Neuronal stem cell (in vitro differentiated cells): ENCODE data around the gene ERC1. TPM values are rescaled to one million over a fixed set of nuclear protein-coding genes. Genes with fewer than 3 reads are reported as not detected.

ENCODE experiments used
- DNase-seq: peaks from one replicate; pipeline ENCODE4 v3.0.0-alpha.2; 2013; ENCODE audit warnings: low spot score
- H2AFZ ChIP-seq: one replicate; pipeline ENCODE4 v1.6.1; 2013; ENCODE audit warnings: mild to moderate bottlenecking, low read length, inconsistent platforms
- H2AK5ac ChIP-seq: 2 replicates; pipeline ENCODE4 v1.6.1; 2013; ENCODE audit warnings: low read depth, mild to moderate bottlenecking, inconsistent platforms, low read length, moderate library complexity, mixed read lengths
- H2BK120ac ChIP-seq: 2 replicates; pipeline ENCODE4 v1.6.1; 2013; ENCODE audit warnings: low read depth, mild to moderate bottlenecking, inconsistent platforms, low read length, moderate library complexity, mixed read lengths
- H2BK12ac ChIP-seq: one replicate; pipeline ENCODE4 v1.6.1; 2013; ENCODE audit warnings: low read length, inconsistent platforms
- H2BK15ac ChIP-seq: 2 replicates; pipeline ENCODE4 v1.6.1; 2013; ENCODE audit warnings: mild to moderate bottlenecking, low read length, inconsistent platforms, mixed read lengths
- H2BK5ac ChIP-seq: one replicate; pipeline ENCODE4 v1.6.1; 2013; ENCODE audit warnings: inconsistent platforms, mild to moderate bottlenecking, low read length, moderate library complexity
- H3K14ac ChIP-seq: one replicate; pipeline ENCODE4 v1.6.1; 2013; ENCODE audit warnings: low read length, inconsistent platforms
- H3K18ac ChIP-seq: 2 replicates; pipeline ENCODE4 v1.6.1; 2013; ENCODE audit warnings: low read length, inconsistent platforms
- H3K23ac ChIP-seq: 2 replicates; pipeline ENCODE4 v1.6.1; 2013; ENCODE audit warnings: low read depth, mild to moderate bottlenecking, mixed read lengths, low read length, inconsistent platforms; ENCODE audit not compliant: poor library complexity
- H3K27ac ChIP-seq: replicated peaks from 3 replicates; pipeline ENCODE4 v1.5.1; 2013; ENCODE audit warnings: low read length, inconsistent platforms
- H3K27me3 ChIP-seq, 3 experiments: 2 replicates each; pipeline ENCODE4 v1.6.1; 2013; ENCODE audit warnings: low read length in 3 of 3, mild to moderate bottlenecking in 2 of 3, inconsistent platforms in 1 of 3, low read depth in 1 of 3, mixed read lengths in 1 of 3, moderate library complexity in 1 of 3; ENCODE audit not compliant: control insufficient read depth in 3 of 3, insufficient read depth in 3 of 3
- H3K36me3 ChIP-seq, 2 donors: replicated peaks in 1 of 2; 2 replicates each; pipeline ENCODE4 v1.6.1; 2013; ENCODE audit warnings: low read length in 2 of 2; ENCODE audit not compliant: control insufficient read depth in 2 of 2, insufficient read depth in 2 of 2
- H3K4ac ChIP-seq: 2 replicates; pipeline ENCODE4 v1.6.1; 2013; ENCODE audit warnings: inconsistent platforms, mild to moderate bottlenecking, low read length, moderate library complexity
- H3K4me1 ChIP-seq, 2 donors: 1 replicate in 1 of 2; 2 replicates in 1 of 2; pipeline ENCODE4 v1.6.1; 2013; ENCODE audit warnings: low read length in 2 of 2, low read depth in 1 of 2; ENCODE audit not compliant: control insufficient read depth in 2 of 2, insufficient read depth in 1 of 2
- H3K4me2 ChIP-seq: one replicate; pipeline ENCODE4 v1.6.1; 2013; ENCODE audit warnings: mild to moderate bottlenecking, low read length, inconsistent platforms; ENCODE audit not compliant: insufficient read depth, poor library complexity, severe bottlenecking
- H3K4me3 ChIP-seq, 2 donors: 2 replicates each; pipeline ENCODE4 v1.5.1; 2013; ENCODE audit warnings: low read length in 2 of 2, mild to moderate bottlenecking in 2 of 2, inconsistent platforms in 1 of 2, moderate library complexity in 1 of 2
- H3K79me1 ChIP-seq: one replicate; pipeline ENCODE4 v1.6.1; 2013; ENCODE audit warnings: low read depth, mild to moderate bottlenecking, inconsistent platforms, low read length, moderate library complexity
- H3K9ac ChIP-seq: one replicate; pipeline ENCODE4 v1.6.1; 2013; ENCODE audit warnings: mild to moderate bottlenecking, low read depth, low read length, inconsistent platforms; ENCODE audit not compliant: poor library complexity
- H3K9me3 ChIP-seq, 2 donors: replicated peaks in 1 of 2; 2 replicates each; pipeline versions ENCODE3 to v1.6.1; 2013; ENCODE audit warnings: low read length in 2 of 2, mild to moderate bottlenecking in 2 of 2, inconsistent platforms in 1 of 2, low read depth in 1 of 2, mixed read lengths in 1 of 2, moderate library complexity in 1 of 2; ENCODE audit not compliant: control insufficient read depth in 2 of 2, insufficient read depth in 1 of 2
- H4K8ac ChIP-seq: one replicate; pipeline ENCODE4 v1.6.1; 2013; ENCODE audit warnings: low read depth, mild to moderate bottlenecking, inconsistent platforms, low read length, moderate library complexity
- H4K91ac ChIP-seq: one replicate; pipeline ENCODE4 v1.6.1; 2013; ENCODE audit warnings: low read length, low read depth, mild to moderate bottlenecking, inconsistent platforms; ENCODE audit not compliant: poor library complexity
- WGBS, 2 donors: extraction: QIAGEN DNeasy Blood & Tissue Kit; methylation state at CpG; one replicate each; pipeline ENCODE4 v1.1.7; 2013; ENCODE audit warnings: missing lambda C conversion rate in 2 of 2, mixed read lengths in 1 of 2; ENCODE audit not compliant: insufficient read length in 2 of 2, insufficient replicate concordance in 1 of 2; ENCODE audit errors: extremely low coverage in 2 of 2; 5-methylcytosine and 5-hydroxymethylcytosine counted together
- polyA plus RNA-seq, 2 experiments: library from polyadenylated mRNA; stranded (reverse); fragments of 200-250 nt; gene quantifications; one replicate each; pipeline ENCODE4 v1.2.3, GENCODE V29; 2013

ERC1 gene
- polyA plus RNA-seq (2013, experiment 1 of 2), result 5.3 TPM
- 5.2 TPM for polyA plus RNA-seq (2013, experiment 2 of 2)

- H2AK5ac ChIP-seq, result peak within 1 kb of the TSS; percentile 90
- WGBS, 2 donors, result no CpG with 5 or more reads among the region's 87 CpGs
These were observed at the start of gene ERC1 for GRCh38 chr12:990661-991349. TSS of gene ERC1 (plus strand) at chr12:991223. CDS start at chr12:1027904, 36,681 bp downstream.

GRCh38 chr12:943051-943450, 48.0 kb upstream of the ERC1 start:
- no peak for DNase-seq
- WGBS, 2 donors, result no CpG with 5 or more reads among the region's 6 CpGs
- Histone ChIP-seq H2BK5ac (no peak overlapping the region), H3K9me3 (no peaks in the 10 kb centered on the region), H3K4me2 (no peak overlapping the region), H3K27me3 (no peaks in the 10 kb centered on the region), H2AFZ (no peak overlapping the region), H3K23ac (no peak overlapping the region), H3K27ac (no peak overlapping the region), H4K91ac (no peak overlapping the region), H3K18ac (no peak overlapping the region), H2BK15ac (no peak overlapping the region), H4K8ac (no peak overlapping the region), H3K4me3 (no peak overlapping the region), H3K79me1 (peaks cover 4% of the 10 kb centered on the region), H2BK120ac (no peak overlapping the region), H3K9ac (no peak overlapping the region), H2AK5ac (no peak overlapping the region), H3K36me3 (peaks cover 5 to 48% of the 10 kb centered on the region in 2 donors), H3K14ac (no peak overlapping the region), H3K4me1 (no peaks in the 10 kb centered on the region), H3K4ac (no peak overlapping the region), H2BK12ac (no peak overlapping the region)

More at GRCh38 chr12:990661-991349, at the start of gene ERC1:
- H2BK15ac ChIP-seq, result peak within 1 kb of the TSS; percentile 98
- peaks cover 2 to 12% of the 10 kb centered on the region in 2 donors for H3K4me1 ChIP-seq
- H2AFZ ChIP-seq, result peak within 1 kb of the TSS; percentile 98
- peak; percentile 85 for DNase-seq
- peak within 1 kb of the TSS; percentile 99 for H3K9ac ChIP-seq
- peak within 1 kb of the TSS; percentile 96 for H2BK5ac ChIP-seq
- peak within 1 kb of the TSS; percentile 93 for H3K4me2 ChIP-seq
- peak within 1 kb of the TSS; percentile 89 for H4K91ac ChIP-seq
- peak within 1 kb of the TSS; percentile 99 for H4K8ac ChIP-seq
- H2BK120ac ChIP-seq, result peak within 1 kb of the TSS; percentile 98
- H3K23ac ChIP-seq, result peak within 1 kb of the TSS; percentile 95
- H3K79me1 ChIP-seq, result peaks cover 3% of the 10 kb centered on the region
- peak within 1 kb of the TSS; percentile 100 for H3K4ac ChIP-seq
- H3K36me3 ChIP-seq, result no peaks in the 10 kb centered on the region
- peak within 1 kb of the TSS; percentile 89 for H3K27ac ChIP-seq
- H3K4me3 ChIP-seq, result peak within 1 kb of the TSS; percentile 86 to 87
- H3K27me3 ChIP-seq, result peaks cover 0 to 2% (median 0%) of the 10 kb centered on the region in 3 experiments
- H3K18ac ChIP-seq, result peak within 1 kb of the TSS; percentile 99
- H3K14ac ChIP-seq, result peak within 1 kb of the TSS; percentile 99
- H3K9me3 ChIP-seq, result no peaks in the 10 kb centered on the region
- H2BK12ac ChIP-seq, result peak within 1 kb of the TSS; percentile 84

GRCh38 chr12:944211-944610, 46.8 kb upstream of the ERC1 start:
- Histone ChIP-seq H3K79me1 (peaks cover 7% of the 10 kb centered on the region), H3K4me3 (no peak overlapping the region), H3K18ac (no peak overlapping the region), H4K8ac (no peak overlapping the region), H2AFZ (no peak overlapping the region), H3K4me1 (peaks cover 0 to 2% of the 10 kb centered on the region in 2 donors), H3K14ac (no peak overlapping the region), H2BK5ac (no peak overlapping the region), H3K4me2 (no peak overlapping the region), H3K4ac (no peak overlapping the region), H3K9ac (no peak overlapping the region), H3K27ac (no peak overlapping the region), H3K27me3 (no peaks in the 10 kb centered on the region), H4K91ac (no peak overlapping the region), H2BK120ac (no peak overlapping the region), H2AK5ac (no peak overlapping the region), H2BK12ac (no peak overlapping the region), H3K23ac (no peak overlapping the region), H2BK15ac (no peak overlapping the region), H3K36me3 (peaks cover 5 to 41% of the 10 kb centered on the region in 2 donors), H3K9me3 (no peaks in the 10 kb centered on the region)
- DNase-seq, result no peak
- WGBS, 2 donors, result no CpG with 5 or more reads among the region's 7 CpGs

GRCh38 chr12:946212-946611, 44.8 kb upstream of the ERC1 start:
- Histone ChIP-seq H2BK5ac (no peak overlapping the region), H3K27me3 (no peaks in the 10 kb centered on the region), H3K79me1 (peaks cover 7% of the 10 kb centered on the region), H3K9me3 (no peaks in the 10 kb centered on the region), H3K4me2 (no peak overlapping the region), H2AK5ac (no peak overlapping the region), H4K8ac (no peak overlapping the region), H3K4me3 (no peak overlapping the region), H3K9ac (no peak overlapping the region), H2AFZ (no peak overlapping the region), H3K4ac (no peak overlapping the region), H3K27ac (no peak overlapping the region), H2BK12ac (no peak overlapping the region), H2BK120ac (no peak overlapping the region), H3K14ac (no peak overlapping the region), H3K18ac (no peak overlapping the region), H2BK15ac (no peak overlapping the region), H4K91ac (no peak overlapping the region), H3K36me3 (peaks cover 5 to 35% of the 10 kb centered on the region in 2 donors), H3K4me1 (peaks cover 0 to 2% of the 10 kb centered on the region in 2 donors), H3K23ac (no peak overlapping the region)
- no peak for DNase-seq
